NCI-H146 treated with DMSO at 0.1 percent for 48 hours (cell line): Measurements from ENCODE around the gene SLC9A7.
A peak's percentile ranks its signal among the peaks of the same experiment; 100 is the strongest.

Experiments
- DNase-seq: peaks from one replicate; lab custom pipeline; 2025; ENCODE audit not compliant: unreplicated experiment; lab: John Stamatoyannopoulos, UW

The SLC9A7 gene

GRCh38 chrX:46653482-46653881 lies 105.4 kb downstream of the SLC9A7 start:
- no peak for DNase-seq

- DNase-seq: no peak
Observed at GRCh38 chrX:46649421-46650260, 109.3 kb downstream of the SLC9A7 start.

DNA sequence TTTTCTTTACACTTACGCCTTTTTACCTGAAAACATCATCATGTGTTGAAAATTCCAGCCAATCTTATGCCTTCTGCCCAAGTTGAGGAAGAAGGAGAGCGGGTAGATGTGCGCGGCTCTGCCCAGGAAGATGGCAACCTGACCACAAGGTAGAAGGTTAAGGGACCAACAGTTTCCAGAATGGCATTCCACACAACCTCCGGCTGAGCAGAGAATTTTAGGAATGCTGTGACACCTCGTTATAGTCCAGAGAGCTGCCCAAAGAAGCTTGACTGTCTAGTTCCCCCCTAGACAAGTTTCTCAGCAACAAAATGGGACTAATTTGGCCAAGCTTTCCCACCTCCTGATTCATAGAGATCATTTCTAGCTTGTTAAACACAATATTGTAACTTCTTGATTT lies 110.3 kb downstream of the SLC9A7 start:
- no peak for DNase-seq

- DNase-seq: no peak
Observed at GRCh38 chrX:46647251-46647650, 111.7 kb downstream of the SLC9A7 start.

DNA sequence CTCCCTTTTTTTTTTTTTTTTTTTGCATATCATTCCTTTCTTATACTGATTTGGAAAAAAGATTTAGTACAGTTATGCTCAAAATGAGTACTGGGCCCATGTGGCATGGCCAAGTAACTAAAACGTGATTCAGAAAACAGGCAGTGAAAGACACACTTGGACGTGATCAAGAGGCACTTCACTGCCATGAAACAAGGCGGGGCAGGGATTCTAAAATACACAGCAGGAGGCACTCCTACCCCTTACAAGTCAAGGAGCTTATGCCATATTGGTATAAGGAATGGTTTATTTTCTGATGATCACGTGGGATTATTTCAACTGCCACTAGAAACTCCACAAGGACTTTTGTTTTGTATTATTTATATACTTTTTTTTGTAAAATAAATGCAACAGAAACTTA lies 113.3 kb downstream of the SLC9A7 start:
- DNase-seq: no peak

- DNase-seq: no peak
Observed at GRCh38 chrX:46643636-46644035, 115.3 kb downstream of the SLC9A7 start.

- DNase-seq: peak; percentile 2
Observed at GRCh38 chrX:46642145-46642544, 116.8 kb downstream of the SLC9A7 start.

DNA sequence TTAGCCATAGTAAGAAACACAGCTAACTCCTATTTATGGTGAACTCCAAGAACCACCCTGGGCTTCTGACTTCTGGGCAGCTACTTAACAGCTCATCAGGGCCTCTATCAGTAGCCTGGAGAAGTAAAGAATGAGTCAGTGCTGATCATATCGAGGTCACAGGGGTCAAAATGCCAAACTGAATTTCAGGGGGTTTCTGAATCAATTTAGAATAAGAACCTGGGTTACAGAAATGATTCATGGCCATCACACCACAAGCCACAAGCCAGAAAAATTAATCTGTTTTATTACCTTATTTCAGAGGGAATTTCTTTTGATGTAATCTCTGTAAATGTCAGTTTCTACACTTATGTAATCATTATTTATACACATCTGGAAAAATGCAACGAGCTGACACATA lies 121.0 kb downstream of the SLC9A7 start:
- DNase-seq: no peak

GRCh38 chrX:46636223-46636622 lies 122.7 kb downstream of the SLC9A7 start:
- DNase-seq: no peak

GRCh38 chrX:46635186-46635585 lies 123.7 kb downstream of the SLC9A7 start:
- no peak for DNase-seq

DNA sequence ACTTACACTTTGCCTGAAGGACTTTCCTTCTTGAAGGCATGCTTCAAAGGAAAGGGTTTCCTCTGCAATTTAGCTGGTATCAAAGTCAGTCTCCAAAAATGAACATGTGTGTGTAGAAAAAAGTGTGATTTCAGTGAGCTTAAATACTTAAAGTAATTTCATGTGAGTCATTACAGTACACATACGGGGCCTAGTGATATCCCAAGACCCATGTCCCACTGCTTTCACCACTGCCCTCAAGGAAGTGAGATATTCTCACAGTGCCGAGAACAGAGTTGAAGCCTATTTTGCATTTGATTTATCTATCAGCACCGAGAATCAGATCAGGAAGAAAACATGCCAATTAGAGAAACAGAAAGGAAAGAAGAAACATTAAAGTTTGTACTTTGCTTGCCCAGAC lies 124.3 kb downstream of the SLC9A7 start:
- DNase-seq: no peak

DNA sequence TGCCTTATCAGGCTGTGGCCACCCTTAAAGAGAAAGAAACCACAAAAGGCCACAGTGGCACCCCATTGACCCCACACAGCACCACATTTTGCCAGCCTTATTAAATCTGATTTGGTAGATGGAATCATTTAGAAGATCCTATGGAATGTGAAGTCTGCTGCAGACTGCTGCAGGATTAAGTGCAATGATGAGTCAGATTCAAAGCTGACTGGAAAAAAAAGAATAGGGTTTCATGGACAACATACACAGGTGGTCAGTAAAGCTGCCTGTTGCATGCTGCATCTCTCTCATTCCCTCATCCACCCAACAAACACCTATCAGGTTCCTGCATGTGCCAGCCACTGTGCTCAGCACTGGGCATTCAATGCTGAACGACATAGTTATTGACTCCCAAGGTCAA lies 128.8 kb downstream of the SLC9A7 start:
- no peak for DNase-seq

- DNase-seq: no peak
Observed at GRCh38 chrX:46628460-46629371, 130.2 kb downstream of the SLC9A7 start.

GRCh38 chrX:46627711-46628419 lies 131.1 kb downstream of the SLC9A7 start:
- no peak for DNase-seq

DNA sequence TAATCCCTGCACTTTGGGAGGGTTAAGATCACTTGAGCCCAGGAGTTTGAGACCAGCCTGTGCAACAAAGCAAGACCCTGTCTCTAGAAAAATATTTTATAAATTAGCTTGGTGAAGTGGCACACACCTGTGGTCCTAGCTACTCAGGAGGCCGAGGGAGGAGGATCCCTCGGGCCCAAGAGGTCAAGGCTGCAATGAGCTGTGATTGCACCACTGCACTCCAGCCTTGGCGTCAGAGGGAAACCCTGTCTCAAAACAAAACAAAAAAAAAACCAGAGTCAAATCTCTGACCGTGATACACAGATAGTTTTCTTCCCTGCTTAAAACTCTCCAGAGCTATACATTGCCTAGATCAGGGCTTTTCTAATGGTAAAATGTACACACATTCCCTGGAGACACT lies 131.9 kb downstream of the SLC9A7 start:
- no peak for DNase-seq

DNA sequence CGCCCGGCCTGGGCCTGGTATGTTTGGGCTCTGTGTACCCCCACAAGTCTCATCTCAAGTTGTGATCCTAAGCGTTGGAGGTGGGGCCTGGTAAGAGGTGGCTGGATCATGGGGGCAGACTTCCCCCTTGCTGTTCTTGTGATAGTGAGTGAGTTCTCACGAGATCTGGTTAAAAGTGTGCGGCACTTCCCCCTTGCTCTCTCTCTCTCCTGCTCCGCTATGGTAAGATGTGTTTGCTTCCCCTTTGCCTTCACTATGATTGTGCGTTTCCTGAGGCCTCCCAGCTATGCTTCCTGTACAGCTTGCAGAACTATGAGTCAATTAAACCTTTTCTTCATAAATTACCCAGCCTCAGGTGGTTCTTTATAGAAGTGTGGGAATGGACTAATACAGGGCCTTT lies 132.4 kb downstream of the SLC9A7 start:
- no peak for DNase-seq

DNA sequence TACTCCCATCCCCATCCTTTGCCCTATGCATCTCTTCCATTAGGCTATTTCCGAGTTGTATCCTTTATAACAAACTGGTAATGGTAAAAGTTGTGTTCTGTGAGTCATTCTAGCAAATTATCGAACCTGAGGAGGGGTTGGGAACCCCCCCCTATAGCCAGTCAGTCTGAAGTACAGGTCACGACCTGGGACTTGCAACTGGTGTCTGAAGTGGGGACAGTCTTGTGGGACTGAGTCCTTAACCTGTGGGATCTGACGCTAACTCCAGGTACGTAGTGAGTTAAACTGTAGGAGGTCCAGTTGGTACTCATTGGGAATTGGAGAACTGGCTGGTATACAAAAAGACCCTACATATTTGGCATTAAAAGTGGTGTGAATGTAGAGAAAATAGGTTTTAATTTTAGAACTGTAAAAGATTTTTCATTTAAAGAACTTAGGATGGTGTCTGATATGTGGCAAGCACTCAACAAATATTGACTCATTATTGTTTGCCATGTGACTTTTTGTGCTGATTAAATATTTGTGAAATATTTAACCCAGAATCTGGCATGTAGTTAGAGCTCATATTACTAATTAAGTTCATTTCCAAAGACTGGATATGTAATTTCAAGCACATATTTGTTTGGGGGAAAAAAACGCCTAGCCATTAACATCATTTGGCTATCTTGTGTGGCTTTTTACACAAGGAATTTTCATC lies 134.7 kb downstream of the SLC9A7 start:
- DNase-seq: peak; percentile 13

- no peak for DNase-seq
Observed at GRCh38 chrX:46621572-46621971, 137.3 kb downstream of the SLC9A7 start.

GRCh38 chrX:46620505-46620904 lies 138.4 kb downstream of the SLC9A7 start:
- DNase-seq: no peak

- no peak for DNase-seq
Observed at GRCh38 chrX:46618947-46619346, 140.0 kb downstream of the SLC9A7 start.

DNA sequence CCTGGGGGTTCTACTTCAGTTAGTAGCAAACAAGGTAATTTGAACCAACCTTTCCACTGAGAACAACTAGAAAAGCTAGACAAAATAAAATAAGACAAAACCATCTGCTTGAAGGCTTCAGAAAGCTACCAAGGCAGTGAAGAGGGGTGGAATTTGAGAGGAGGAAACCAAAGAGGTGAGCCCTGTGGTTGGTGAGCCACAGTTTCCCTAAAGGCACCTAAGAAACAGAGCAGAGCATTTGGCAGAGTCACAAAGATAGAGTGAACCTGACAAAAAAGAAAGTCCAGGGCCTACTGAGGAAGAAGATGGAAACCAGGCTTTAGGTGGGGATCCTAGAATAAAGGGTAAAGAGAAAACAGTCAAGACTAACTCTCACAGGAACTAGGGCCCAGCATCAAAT lies 141.0 kb downstream of the SLC9A7 start:
- no peak for DNase-seq
